Choroid plexus epithelial cell (primary cell): ENCODE data around the gene ALG2.
"Not testable (repeated sequence)": the region's sequence is repeated elsewhere in the genome, so short reads cannot be mapped to it uniquely, and the experiment has no call there.

Experiments used
- DNase-seq: peaks from one replicate; pipeline ENCODE4 v3.0.0-alpha.2; 2010; ENCODE audit warnings: low read depth
- H3K4me3 ChIP-seq: 2 replicates; pipeline ENCODE4 v1.5.1; 2011; ENCODE audit warnings: low read depth, mild to moderate bottlenecking, control low read depth, low read length, moderate library complexity
- TF ChIP-seq, protein P1 (sequence below): conservative IDR thresholded peaks from 2 replicates; pipeline ENCODE4 v1.5.1; 2011; ENCODE audit warnings: low read depth, mild to moderate bottlenecking, control low read depth, inconsistent platforms, low read length, moderate library complexity

Gene ALG2

GRCh38 chr9:99238331-99238730 lies 16.6 kb upstream of the ALG2 start:
- H3K4me3 ChIP-seq = no peak overlapping the region
- DNase-seq = no peak
- TF ChIP-seq, protein P1, sequence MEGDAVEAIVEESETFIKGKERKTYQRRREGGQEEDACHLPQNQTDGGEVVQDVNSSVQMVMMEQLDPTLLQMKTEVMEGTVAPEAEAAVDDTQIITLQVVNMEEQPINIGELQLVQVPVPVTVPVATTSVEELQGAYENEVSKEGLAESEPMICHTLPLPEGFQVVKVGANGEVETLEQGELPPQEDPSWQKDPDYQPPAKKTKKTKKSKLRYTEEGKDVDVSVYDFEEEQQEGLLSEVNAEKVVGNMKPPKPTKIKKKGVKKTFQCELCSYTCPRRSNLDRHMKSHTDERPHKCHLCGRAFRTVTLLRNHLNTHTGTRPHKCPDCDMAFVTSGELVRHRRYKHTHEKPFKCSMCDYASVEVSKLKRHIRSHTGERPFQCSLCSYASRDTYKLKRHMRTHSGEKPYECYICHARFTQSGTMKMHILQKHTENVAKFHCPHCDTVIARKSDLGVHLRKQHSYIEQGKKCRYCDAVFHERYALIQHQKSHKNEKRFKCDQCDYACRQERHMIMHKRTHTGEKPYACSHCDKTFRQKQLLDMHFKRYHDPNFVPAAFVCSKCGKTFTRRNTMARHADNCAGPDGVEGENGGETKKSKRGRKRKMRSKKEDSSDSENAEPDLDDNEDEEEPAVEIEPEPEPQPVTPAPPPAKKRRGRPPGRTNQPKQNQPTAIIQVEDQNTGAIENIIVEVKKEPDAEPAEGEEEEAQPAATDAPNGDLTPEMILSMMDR = no peak

- H3K4me3 ChIP-seq, DNase-seq: not testable (repeated sequence)
These were observed 16.1 kb upstream of the ALG2 start for GRCh38 chr9:99237849-99238248.

DNA sequence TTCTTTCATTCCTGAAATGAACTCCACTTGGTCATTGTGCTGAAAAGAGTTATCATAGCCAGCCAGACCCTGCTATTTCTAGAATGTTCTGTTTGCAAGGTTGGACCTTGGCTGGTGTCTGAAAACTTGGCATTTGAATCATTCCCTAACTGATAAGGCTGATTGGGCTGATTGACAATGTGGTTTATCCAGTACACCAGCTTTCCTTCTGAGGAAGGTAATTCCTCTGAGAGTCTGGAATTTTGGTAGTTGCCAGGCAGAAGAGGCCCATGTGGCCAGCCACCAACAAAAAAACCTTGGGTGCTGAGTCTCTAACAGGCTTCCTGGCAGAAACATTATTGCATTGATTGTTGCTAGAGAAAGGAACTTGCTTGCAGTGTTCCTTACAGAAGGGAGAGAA lies 15.6 kb upstream of the ALG2 start:
- H3K4me3 ChIP-seq = no peak overlapping the region
- no peak for DNase-seq
- TF ChIP-seq, protein P1 = no peak

DNA sequence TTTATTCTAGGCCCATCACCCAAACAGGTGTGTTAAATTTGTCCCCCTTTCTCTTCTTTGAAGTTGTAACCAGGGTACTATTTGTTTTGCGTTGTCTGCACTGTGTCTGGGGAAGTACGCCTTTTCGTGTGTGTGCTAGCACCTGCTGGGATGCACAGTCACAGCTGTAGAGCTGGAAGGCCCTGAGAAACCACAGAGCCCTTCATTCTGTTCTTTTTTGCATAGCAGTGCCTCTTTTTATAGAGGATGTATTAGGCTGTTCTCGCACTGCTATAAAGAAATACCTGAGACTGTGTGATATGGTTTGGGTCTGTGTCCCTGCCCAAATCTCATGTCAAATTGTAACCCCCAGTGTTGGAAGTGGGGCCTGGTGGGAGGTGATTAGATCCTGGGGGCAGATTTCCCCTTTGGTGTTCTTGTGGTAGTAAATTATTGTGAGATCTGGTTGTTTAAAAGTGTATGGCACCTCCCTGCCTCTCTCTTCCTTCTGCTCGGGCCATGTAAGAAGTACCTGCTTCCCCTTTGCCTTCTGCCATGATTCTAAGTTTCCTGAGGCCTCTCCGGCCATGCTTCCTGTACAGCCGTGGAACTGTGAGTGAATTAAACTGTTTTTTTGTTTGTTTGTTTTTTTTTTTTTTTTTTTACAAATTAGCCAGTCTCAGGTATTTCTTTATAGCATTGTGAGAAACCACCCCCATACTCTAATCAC lies 14.3 kb upstream of the ALG2 start:
- DNase-seq = no peak
- TF ChIP-seq, protein P1 = no peak
- no peak overlapping the region for H3K4me3 ChIP-seq

- TF ChIP-seq, protein P1 = no peak
- no peak overlapping the region for H3K4me3 ChIP-seq
- no peak for DNase-seq
These were observed 13.3 kb upstream of the ALG2 start for GRCh38 chr9:99235069-99235468.

DNA sequence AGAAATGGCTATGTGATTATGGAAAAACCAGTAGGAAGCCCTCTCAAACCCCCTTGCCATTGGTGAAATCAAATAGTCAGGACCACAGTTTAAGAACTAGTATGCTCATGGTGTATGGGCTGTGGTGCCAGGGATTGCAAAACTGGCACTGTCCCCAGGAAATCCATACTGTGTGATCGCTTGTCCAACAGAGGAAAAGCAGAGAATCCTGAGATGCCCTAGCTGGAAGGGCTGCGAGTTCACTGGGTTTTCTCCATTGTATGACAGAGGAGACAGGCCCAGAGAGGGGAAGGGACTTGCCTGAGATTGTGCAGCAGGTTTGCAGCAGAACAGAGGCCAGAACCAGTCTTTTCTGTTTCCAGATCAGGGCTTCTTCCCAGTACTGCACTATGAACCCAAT lies 12.9 kb upstream of the ALG2 start:
- no peak overlapping the region for H3K4me3 ChIP-seq
- TF ChIP-seq, protein P1 = no peak
- DNase-seq = no peak

DNA sequence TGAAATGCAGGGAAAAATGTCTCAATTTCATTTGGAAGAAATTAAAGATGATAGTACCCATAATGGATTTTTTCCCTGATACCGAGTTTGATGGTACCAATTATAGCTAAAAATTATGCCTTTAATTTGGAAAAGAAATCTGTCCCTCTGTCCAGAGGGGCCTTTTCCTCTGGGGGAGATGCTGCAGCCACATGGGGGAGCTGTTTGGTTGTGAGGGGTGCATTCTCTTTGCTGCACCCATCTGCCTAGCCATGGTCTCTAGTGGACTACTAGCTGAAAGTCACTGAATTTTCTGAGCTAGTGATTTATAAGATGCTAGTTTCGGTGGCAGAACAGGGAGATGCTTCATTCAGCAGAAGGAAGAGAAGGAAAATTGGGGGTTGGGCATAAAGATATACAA lies 10.0 kb upstream of the ALG2 start:
- peak; percentile 51 for DNase-seq
- no peak overlapping the region for H3K4me3 ChIP-seq
- TF ChIP-seq, protein P1 = peak; percentile 84
